Breast epithelium (tissue), 3 donors: ENCODE data around the gene PBX3.

Experiments
- POLR2A ChIP-seq: fragments of 450-650 bp; IDR thresholded peaks from one replicate; pipeline ENCODE4 v1.6.1; 2016; ENCODE audit warnings: antibody characterized with exemption, mild to moderate bottlenecking, moderate library complexity
- POLR2AphosphoS5 ChIP-seq, 3 donors: sonication (generic); formaldehyde crosslinking; IDR thresholded peaks; one replicate each; pipeline ENCODE4 v1.6.1; 2017; ENCODE audit warnings: antibody characterized with exemption in 3 of 3
- TF ChIP-seq, protein P1 (sequence below), 3 donors: fragments of 450-650 bp; IDR thresholded peaks; one replicate each; pipeline ENCODE4 v1.5.1; 2016 to 2017; ENCODE audit warnings: antibody characterized with exemption in 3 of 3, mild to moderate bottlenecking in 3 of 3, moderate library complexity in 3 of 3

DNA sequence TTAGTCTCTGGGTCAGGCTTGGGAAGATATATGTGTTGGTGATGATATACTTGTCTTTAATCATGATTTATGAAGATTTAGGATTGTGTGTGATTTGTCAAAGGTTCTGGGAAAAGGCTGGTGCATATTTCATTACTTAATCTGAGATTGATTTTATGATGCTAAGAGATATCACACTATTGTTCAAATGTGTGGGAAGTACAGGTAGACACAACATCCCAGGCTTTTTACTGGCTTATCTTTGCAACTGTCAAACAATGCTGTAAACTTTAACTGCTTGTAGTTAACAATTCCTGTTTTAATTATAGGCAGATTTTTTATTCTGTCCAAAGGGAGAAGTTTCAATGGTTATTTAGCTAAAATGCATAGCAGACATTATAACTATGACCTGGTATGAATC lies 23.9 kb downstream of the PBX3 start:
- TF ChIP-seq, protein P1, sequence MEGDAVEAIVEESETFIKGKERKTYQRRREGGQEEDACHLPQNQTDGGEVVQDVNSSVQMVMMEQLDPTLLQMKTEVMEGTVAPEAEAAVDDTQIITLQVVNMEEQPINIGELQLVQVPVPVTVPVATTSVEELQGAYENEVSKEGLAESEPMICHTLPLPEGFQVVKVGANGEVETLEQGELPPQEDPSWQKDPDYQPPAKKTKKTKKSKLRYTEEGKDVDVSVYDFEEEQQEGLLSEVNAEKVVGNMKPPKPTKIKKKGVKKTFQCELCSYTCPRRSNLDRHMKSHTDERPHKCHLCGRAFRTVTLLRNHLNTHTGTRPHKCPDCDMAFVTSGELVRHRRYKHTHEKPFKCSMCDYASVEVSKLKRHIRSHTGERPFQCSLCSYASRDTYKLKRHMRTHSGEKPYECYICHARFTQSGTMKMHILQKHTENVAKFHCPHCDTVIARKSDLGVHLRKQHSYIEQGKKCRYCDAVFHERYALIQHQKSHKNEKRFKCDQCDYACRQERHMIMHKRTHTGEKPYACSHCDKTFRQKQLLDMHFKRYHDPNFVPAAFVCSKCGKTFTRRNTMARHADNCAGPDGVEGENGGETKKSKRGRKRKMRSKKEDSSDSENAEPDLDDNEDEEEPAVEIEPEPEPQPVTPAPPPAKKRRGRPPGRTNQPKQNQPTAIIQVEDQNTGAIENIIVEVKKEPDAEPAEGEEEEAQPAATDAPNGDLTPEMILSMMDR (IDR thresholded peaks at IDR 0.05): no peak
- TF ChIP-seq POLR2AphosphoS5 (IDR thresholded peaks at IDR 0.05) (no peak), POLR2A (no peak)
